Umbilical cord (tissue), 2 donors: Measurements from ENCODE around the gene MAP3K8. TPM values are rescaled to one million over a fixed set of nuclear protein-coding genes. Genes with fewer than 3 reads are reported as not detected.
"Not testable (repeated sequence)": the region's sequence is repeated elsewhere in the genome, so short reads cannot be mapped to it uniquely, and the experiment has no call there.

ENCODE experiments used
- DNase-seq: peaks from one replicate; pipeline ENCODE4 v3.0.0-alpha.2; 2015; ENCODE audit warnings: low spot score
- total RNA-seq: library from RNA; depleted of rRNA; stranded (reverse); fragments of >200 nt; gene quantifications from one replicate; pipeline ENCODE4 v1.2.3, GENCODE V29; 2014; ENCODE audit warnings: low replicate concordance; ENCODE audit not compliant: insufficient read depth

The MAP3K8 gene
- total RNA-seq, 1 donor from 2014 or later, result 76.6 TPM

DNA sequence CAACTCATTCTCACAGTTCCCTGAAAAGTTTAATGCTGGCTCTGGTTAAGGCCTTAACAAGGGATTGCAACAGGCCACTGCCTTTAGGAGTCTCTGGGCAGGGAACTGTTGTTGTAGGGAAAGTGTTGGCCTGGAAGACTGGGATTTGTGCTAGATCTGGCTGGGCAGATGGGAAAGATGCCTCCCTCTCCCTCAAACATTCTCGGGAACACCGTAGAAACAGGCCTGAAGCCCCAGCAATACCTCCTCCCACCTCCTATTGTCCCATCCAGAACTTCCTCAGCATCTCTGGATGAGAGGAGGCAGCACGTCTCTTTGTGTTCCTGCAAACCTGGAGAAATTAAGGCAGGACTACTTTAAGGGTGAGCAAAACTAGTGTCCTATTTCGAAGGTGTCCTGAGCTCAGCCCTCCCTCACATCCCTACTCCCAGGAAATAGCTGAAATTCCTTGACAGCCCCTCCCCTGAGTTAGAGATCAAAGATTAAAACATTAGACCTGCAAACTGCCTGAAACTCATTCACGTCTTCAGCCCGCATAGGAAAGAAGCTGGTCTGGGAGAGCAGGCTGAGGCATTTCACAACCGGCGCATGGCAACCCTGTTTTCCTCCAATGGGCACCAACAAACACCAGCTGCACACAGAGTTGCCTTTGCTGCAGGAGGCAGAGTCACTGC is 10.9 kb upstream of the MAP3K8 start:
- DNase-seq, result peak; percentile 72

DNA sequence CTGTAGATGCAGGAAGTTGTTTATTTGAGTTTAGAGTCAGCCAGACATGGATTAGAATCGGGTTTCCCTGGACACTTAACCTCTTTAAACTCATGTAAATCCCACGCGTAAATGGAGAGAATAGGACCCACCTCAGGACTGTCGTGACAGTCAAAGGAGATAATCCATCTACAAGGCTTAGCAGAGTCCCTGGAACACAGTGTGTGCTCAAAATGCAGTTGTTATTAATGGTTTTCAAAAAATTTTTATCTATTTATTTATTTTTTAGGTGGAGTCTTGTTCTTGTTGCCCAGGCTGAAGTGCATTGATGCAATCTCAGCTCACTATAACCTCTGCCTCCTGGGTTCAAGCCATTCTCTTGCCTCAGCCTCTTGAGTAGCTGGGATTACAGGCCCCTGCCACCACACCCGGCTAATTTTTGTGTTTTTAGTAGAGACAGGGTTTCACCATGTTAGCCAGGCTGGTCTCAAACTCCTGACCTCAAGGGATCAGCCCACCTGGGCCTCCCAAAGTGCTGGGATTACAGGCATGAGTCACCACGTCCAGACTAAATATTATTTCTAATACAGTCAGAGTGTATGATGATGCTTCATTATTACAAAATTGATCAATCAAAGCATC is 10.2 kb upstream of the MAP3K8 start:
- DNase-seq, result not testable (repeated sequence)

DNA sequence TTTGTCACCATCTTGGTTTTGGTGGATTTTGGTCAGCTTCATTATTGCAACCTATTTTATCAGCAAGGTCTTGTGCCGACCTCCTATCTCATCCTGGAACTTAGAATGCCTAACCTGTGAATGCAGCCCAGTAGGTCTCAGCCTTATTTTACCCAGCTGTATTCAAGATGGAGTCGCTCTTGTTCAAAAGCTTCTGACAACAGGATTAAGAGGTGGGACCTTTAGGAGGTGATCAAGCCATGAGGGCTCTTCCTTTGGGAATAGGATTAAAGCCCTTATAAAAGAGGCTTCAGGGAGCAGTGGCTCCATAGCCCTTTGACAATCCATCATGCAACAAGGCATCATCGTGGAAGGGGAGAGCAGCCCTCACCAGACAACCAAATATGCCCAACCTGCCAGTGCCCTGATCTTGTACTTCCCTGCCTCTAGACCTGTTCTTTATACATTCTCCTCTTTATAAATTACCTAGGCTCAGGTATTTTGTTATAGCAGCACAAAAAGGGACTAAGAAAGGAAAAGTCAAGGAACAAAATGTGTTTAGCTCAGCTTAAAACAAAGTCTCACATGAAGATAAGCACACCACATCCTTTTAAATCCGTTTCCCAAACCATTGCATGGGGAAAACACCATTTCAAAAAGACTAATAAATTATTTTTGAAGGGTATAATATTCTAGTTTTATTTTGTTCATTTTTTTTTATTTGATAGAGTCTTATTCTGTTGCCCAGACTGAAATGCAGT is 8.5 kb upstream of the MAP3K8 start:
- no peak for DNase-seq

DNA sequence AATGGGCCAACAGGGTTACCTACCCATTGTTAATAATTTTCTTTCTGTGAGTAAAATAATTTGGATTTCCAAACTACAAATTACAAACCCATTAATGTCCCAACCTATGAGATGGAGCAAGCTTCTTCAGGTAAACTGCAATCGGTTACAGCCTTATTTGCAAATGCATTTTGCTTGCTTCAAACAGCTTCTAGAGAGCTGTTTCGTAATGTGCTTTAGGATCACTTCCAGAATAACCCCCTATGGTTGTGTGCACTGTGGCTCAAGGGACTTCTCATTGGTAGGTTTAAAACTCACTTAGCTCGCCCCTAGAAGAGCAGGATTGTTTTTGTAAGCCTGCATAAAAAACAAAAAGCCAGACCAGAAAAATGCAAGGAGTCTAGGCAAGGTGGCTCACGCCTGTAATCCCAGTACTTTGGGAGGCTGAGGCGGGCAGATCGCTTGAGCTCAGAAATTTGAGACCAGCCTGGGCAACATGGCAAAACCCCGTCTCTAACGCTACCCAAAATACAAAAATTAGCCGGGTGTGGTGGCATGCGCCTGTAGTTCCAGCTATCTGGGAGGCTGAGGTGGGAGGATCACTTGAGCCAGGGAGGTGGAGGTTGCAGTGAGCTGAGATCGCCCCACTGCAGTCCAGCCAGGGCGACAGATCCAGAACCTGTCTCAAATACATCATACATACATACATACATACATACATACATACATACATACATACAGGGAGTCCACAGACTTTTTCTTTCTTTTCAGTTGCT is 3.3 kb upstream of the MAP3K8 start:
- DNase-seq, result no peak

DNA sequence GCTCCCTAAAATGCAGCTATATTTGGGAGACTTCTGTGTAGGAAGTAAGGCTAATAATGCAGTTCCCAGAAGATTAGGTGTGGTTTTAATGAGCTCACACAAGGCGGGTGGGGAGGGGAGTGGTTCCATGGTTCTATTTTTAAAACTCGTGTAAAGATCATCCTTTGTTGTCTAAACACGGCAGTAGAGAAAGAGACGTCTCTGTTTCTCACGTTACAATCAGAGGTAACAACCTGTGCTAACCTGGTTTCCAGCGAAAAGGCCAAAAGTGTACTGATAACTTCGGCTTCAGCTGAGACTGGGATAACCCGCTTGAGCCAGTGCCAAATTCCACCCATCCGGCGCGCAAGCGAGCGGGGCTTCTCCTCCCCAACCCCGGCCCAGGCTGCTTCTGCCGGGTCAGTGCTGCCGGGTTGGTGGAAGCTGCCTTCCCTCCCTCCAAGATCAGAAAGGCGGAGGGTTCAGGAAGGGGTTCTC is 2.5 kb upstream of the MAP3K8 start:
- DNase-seq, result peak; percentile 51

DNA sequence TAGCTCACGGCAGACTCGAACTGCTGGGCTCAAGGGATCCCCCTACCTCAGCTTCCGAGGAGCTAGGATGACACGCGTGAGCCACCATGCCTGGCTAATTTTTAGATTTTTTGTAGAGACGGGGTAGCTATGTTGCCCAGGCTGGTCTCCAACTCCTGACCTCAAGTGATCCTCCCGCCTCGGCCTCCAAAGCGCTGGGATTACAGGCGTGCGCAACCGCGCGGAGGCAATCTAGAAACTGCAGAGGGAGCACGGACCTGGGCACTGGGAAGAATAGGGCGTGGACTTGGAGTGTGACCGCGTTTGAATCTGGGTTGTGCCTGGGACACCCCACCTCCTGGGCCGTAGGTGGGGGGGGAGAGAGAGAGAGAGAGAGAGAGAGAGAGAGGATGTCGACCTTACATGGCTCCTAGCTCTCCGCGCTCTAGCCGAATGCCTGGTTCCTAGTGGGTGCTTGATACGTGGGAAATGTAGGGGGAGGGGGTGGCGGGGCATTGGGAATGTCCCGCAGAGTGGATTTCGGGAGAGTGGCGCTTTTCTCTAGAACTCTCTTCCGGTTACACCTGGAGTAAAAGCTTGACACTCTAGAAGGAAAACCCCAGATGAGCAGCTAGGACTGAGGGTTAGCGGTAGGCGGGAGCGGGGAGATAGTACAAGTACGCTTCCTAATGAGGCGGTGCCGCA is 1.2 kb upstream of the MAP3K8 start:
- DNase-seq, result no peak

DNA sequence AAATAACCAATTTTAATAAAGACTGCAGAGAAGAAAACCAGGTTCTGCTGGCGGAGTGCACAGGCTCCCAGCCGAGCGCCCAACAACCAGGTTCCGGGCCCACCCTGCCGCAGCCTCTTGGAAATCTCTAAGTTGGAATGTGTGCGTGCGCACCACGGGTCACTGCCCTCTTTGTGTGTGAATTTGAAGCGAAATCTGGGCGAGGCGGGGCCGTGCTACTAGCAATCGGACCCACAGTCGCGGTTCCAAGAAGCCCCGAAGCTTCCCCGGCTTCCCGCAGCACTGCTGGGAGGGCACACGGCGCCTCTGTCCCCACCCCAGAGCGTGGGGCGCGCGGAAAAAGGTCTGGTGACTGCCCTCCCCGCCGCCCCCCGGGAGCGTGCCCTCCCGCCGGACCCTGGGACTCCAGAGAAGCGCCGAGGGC is 666 bp upstream of the MAP3K8 start:
- peak; percentile 84 for DNase-seq

DNA sequence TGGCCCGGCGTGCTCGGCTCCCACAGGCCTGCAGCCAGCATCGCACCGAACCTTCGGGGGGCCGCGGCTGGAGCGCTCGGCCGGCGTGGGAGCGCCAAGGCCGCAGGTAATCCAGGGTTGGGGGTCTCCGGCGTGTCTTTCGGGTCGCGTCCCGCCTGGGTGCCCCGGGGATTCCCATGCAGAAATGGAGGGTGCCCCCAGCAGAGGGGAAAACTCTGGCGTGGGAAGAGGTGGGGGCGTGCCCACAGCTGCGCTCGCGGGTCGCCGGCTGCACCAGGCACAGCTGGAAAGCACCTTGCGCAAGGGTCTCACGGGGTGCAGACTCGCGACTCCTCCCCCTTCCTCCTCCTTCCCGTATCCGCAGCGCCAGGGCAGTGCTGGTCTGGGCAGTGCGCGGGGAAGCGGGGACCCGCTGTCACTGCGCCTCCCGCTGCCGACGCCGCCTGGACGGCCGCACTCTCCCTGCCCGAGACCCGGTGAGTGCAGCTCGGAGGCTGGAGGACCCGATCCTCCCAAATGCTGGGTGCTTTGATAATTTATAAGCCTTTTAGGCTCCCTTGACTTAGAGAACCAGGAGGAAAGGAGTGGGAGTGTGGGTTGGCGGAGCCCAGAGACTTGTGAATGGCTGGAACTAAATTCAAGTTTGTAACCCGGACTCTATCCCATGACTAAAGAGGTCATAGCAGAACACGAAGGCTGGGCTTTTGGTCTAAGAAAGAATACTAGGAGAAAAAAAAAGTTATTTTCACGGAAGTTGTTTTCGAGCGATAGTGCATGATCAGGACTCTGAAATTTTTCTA is 489 bp downstream of the MAP3K8 start:
- DNase-seq, result peak; percentile 83

DNA sequence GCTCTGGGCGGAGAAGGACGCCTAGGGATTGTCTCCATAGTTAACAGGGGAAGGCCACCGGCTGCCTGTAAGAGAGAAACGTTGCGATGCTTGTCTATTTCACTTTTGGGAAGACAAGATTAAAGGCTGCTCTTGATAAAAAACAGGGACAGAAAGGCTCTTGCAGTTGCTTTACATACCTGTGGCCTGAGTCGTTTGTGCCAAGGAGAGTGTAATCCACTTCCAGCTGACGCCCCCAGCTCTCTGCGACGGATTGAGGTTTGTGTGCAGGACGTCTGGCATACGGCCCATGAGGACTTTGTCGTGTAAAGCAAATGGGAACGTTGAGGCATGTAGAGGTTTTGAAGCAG is 1.1 kb downstream of the MAP3K8 start:
- DNase-seq, result peak; percentile 84

DNA sequence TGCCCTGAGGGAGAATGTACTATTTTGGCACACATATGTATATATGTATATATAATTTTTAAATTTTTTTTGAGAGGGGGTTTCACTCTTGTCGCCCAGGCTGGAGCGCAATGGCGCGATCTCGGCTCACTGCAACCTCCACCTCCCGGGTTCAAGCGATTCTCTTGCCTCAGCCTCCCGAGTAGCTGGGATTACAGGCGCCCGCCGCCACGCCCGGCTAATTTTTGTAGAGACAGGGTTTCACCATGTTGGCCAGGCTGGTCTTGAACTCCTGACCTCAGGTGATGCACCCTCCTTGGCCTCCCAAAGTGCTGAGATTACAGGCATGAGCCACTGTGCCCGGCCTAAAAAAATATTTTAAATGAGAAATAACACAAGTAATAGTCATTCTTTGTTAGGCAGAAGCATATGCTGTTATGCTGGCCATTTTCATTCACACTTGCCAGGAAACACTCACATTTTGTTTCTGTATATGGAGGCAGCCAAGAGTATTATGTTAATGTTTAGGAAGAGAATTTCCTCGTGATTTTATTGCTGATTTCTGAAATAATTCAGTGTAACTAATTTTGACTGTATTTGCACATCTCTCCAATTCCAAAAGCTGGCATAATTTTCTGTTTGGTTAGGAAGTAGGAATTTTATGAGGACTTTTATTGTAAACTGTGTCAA is 1.6 kb downstream of the MAP3K8 start:
- peak; percentile 38 for DNase-seq

DNA sequence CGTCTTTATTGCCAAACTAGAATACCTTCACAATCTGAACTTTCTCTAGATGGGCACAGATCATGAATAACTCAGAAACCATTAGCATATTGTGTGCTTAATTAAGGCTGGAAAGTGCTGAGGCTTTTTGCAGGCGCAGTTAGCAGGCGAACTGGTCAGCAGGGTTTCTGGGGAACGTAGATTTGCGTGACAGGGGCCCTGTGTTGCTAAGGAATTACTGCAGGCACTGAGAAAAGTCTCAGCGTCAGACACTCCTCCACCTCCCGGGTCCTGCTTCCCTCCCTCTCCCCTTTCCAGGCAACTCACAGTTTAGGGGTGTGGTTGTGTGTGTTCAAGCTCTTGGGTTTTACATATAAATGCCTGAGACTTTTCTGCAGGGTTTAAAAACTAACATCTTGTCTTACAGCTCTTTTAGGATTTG is 2.2 kb downstream of the MAP3K8 start:
- DNase-seq, result peak; percentile 97

DNA sequence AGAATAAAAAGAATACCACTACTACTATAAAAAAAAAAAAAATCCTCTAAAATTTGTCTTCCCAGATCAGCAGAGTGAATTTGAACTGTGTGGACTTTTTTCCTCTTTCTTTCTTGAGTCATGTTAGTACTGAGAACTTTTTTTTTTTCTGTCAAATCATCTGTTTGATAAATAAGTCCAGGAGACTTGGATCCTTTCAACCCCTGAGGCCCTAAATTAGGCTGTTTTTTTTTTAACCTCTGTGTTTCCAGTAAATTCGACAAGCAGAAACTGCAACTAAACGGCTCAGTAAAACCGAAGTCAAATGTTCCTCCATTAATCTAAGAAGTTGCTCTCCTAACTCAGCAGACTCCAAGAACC is 2.7 kb downstream of the MAP3K8 start:
- DNase-seq, result no peak

DNA sequence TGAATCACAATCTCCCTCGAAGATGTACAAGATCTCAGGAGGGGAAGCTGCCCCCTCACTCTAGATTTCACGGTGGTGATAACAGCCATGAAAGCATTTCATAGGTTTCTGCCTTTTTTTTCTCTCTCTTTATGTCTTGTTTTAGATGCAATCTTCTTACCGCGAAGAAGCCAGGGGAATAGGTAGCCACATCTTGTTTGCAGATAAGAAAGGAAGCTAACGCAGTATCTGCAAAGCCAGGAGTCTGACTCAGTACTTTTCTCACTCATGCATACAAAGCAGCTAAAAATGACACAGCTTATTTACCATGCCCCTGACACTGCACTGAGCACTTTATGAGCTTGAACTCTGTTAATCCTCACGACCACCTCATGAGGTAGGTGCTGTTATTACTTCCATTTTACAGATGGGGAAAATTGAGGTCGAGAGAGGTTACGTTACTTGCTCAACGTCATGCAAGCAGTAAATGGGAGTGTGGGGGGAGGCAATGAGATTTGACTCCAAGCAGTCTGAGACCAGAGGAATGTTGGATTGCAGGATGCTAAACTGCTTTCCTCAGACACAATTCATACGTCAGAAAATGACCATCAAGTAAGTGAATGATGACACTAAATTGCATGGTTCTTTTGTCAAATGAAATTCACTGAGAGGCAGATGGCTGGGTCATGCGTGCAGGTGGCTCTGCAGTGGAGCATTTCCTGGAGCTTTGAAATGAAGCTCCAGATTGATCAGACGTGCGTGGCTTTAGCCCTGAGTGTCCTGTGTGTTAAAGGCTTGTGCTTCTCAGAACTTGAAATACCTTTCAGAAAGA is 3.3 kb downstream of the MAP3K8 start:
- peak; percentile 65 for DNase-seq

DNA sequence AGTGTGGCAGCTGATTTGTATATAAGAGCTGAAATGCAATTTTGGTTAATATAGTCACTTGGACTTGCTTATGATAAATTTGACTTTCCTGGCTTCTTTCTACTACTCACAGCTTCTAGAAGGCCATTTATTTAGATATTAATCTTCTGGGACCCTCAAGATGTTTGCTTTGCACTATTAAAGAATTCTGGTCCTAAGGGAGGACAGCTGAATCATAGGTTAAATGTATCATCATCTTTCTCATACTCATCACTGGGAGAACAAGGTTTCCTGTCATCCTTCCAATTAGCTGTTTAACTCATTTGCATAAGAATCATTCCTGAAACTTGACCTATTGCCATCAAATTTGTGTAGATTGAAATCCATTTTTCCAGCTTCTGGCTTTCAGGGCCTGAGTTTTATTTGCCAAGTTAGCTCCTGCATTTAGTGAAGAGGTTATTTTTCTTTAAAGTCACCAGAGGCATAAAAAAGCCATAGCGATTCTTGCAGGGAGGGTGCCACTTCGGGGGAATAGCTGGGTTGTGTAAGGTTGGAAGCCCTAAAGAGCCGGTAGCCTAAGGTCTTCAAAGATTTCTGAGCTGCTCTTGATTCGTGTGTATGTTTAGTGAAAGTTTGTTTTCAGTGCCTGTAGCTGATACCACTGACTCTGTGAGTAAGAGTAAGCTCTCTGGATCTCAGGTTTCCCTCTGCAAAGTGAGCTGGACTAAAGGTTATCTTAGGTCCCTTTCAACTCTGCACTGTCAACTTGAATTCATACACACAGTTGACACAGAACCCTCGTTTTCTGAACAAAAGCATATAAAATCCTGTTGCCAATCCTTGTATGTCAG is 4.3 kb downstream of the MAP3K8 start:
- DNase-seq, result no peak

DNA sequence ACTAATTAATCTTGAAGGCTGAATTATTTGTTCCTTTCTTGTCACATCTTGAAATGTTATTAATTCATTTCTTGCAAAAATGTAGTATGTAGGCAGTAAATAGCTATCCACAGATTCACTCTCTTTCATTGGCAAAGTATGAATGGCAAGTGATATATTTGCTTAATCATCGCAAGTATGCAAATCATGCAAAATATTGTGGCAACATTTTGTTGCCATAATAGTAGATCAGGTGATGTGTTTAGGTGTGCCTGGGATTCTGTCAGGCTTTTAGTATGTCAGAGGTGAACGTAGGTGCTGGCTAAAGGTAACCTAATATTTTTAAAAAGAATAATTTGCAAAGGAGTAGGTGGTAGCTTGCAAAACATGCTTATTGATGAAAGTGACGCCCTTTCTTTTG is 5.9 kb downstream of the MAP3K8 start:
- DNase-seq, result no peak

DNA sequence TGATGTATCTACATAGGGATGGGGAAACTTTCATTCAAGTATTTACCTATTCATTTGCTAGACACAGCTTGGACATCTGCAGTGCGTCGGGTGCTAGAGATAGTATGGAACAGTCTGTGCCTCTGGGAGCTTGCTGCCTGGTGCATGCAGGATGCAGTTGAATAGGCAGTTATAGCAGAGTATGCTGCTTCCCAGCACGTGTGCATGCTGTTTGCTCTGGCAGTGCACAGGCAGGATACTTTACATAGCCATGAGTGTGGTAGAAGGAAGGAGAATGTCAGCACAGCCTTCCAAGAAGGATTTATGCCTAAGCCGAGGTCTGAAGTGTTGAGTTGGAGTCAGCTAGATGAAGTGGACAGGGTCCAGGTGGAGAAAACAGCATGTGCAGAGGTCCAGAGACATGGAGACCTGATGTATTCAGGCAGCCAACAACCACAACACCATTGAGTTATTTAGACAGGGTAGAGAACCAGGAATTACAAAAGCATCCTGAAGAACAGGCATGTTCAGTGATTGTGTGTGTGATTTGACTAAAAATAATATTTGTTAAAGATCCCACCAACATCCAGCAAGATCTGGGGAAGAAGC is 8.1 kb downstream of the MAP3K8 start:
- peak; percentile 51 for DNase-seq

DNA sequence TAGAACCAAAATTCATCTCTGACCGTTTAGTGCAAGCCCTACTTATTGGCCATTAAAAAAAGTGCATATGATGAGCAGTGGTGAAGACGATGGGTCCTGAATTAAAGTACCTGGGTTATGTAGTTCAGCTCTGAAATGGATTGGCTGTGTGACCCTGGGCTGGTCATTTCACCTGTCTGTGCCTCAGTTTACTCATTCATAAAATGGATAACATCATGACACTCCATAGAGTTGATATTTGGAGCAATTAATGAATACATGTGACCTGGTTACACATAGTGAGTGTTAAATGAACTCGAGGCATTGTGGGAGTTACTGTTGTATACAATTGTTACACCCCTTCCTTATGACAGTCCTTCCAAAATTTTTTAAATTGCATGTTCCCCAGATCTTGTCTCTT is 9.1 kb downstream of the MAP3K8 start:
- DNase-seq, result no peak

DNA sequence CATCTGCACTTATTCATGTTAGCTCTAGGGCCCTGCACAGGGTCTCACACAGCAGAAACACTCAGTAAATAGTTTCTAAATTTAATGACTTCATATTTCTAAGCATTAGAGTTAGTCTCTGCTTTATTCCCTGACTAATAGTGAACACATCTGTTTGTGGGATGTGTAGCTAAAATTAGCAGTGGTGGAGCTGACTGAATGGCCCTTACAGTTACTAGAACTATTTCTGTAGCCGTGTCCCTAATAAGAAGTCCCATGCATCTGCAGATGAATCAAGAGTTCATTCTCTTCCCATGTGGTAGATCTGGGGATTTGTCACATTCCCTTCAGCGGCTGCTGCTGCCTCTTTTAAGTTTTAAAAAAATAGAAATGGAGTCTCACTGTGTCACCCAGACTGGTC is 11.7 kb downstream of the MAP3K8 start:
- peak; percentile 72 for DNase-seq
